H9 (cell line): ENCODE measurements around the gene ZNF341. TPM values are rescaled to one million over a fixed set of nuclear protein-coding genes. Genes with fewer than 3 reads are reported as not detected.

Experiments used
- DNase-seq: peaks from one replicate; pipeline ENCODE4 v3.0.0-alpha.2; 2017
- H2AFZ ChIP-seq: one replicate; pipeline ENCODE4 v1.6.1; 2013; ENCODE audit warnings: mild to moderate bottlenecking, low read length, control low read depth, moderate library complexity
- H2AK5ac ChIP-seq: 2 replicates; pipeline ENCODE4 v1.6.1; 2013; ENCODE audit warnings: low read length, control low read depth, mixed read lengths; ENCODE audit not compliant: insufficient read length
- H2BK120ac ChIP-seq: one replicate; pipeline ENCODE4 v1.6.1; 2013; ENCODE audit warnings: low read depth, mild to moderate bottlenecking, low read length, control low read depth, inconsistent platforms; ENCODE audit not compliant: poor library complexity, severe bottlenecking
- H2BK12ac ChIP-seq: 2 replicates; pipeline ENCODE4 v1.6.1; 2013; ENCODE audit warnings: low read length, control low read depth, mixed read lengths, low read depth; ENCODE audit not compliant: insufficient read length
- H2BK15ac ChIP-seq: 2 replicates; pipeline ENCODE4 v1.6.1; 2013; ENCODE audit warnings: low read depth, low read length, control low read depth
- H2BK20ac ChIP-seq: one replicate; pipeline ENCODE4 v1.6.1; 2013; ENCODE audit warnings: low read depth, mild to moderate bottlenecking, low read length, control low read depth, inconsistent platforms; ENCODE audit not compliant: poor library complexity, severe bottlenecking
- H2BK5ac ChIP-seq: 2 replicates; pipeline ENCODE4 v1.6.1; 2013; ENCODE audit warnings: low read length, control low read depth, mixed read lengths; ENCODE audit not compliant: insufficient read length
- H3K14ac ChIP-seq: 2 replicates; pipeline ENCODE4 v1.6.1; 2013; ENCODE audit warnings: low read length, control low read depth; ENCODE audit not compliant: insufficient read depth
- H3K18ac ChIP-seq: 2 replicates; pipeline ENCODE4 v1.6.1; 2013; ENCODE audit warnings: low read depth, mild to moderate bottlenecking, mixed read lengths, low read length, control low read depth; ENCODE audit not compliant: insufficient read length
- H3K23ac ChIP-seq: 2 replicates; pipeline ENCODE4 v1.6.1; 2013; ENCODE audit warnings: low read length, control low read depth, mixed read lengths, low read depth; ENCODE audit not compliant: insufficient read length
- H3K23me2 ChIP-seq: 2 replicates; pipeline ENCODE4 v1.6.1; 2013; ENCODE audit warnings: low read depth, mild to moderate bottlenecking, mixed read lengths, low read length, control low read depth; ENCODE audit not compliant: insufficient read length, poor library complexity, severe bottlenecking
- H3K27ac ChIP-seq: 2 replicates; pipeline ENCODE4 v1.5.1; 2013; ENCODE audit warnings: low read length, control low read depth, mixed read lengths, low read depth; ENCODE audit not compliant: insufficient read length
- H3K27me3 ChIP-seq: 2 replicates; pipeline ENCODE4 v1.6.1; 2013; ENCODE audit warnings: low read length, control low read depth, inconsistent platforms; ENCODE audit not compliant: insufficient read depth
- H3K4ac ChIP-seq: 2 replicates; pipeline ENCODE4 v1.6.1; 2013; ENCODE audit warnings: low read depth, mild to moderate bottlenecking, control low read depth, inconsistent platforms, low read length, moderate library complexity
- H3K4me1 ChIP-seq: 2 replicates; pipeline ENCODE4 v1.6.1; 2013; ENCODE audit warnings: low read length, control low read depth, inconsistent platforms; ENCODE audit not compliant: insufficient read depth
- H3K4me2 ChIP-seq: 2 replicates; pipeline ENCODE4 v1.6.1; 2013; ENCODE audit warnings: low read length, control low read depth, mixed read lengths; ENCODE audit not compliant: insufficient read length, insufficient read depth
- H3K56ac ChIP-seq: 2 replicates; pipeline ENCODE4 v1.6.1; 2013; ENCODE audit warnings: low read depth, mild to moderate bottlenecking, mixed read lengths, low read length, control low read depth; ENCODE audit not compliant: insufficient read length
- H3K79me1 ChIP-seq: 2 replicates; pipeline ENCODE4 v1.6.1; 2013; ENCODE audit warnings: low read depth, mild to moderate bottlenecking, moderate library complexity, low read length, control low read depth, inconsistent platforms; ENCODE audit not compliant: insufficient read depth, poor library complexity, severe bottlenecking
- H3K79me2 ChIP-seq: 2 replicates; pipeline ENCODE4 v1.6.1; 2013; ENCODE audit warnings: low read length, control low read depth, inconsistent platforms; ENCODE audit not compliant: insufficient read depth
- H3K9ac ChIP-seq: 2 replicates; pipeline ENCODE4 v1.6.1; 2013; ENCODE audit warnings: low read length, control low read depth, mixed read lengths; ENCODE audit not compliant: insufficient read length; ENCODE audit errors: extremely low read depth
- H3K9me3 ChIP-seq: one replicate; pipeline ENCODE4 v1.6.1; 2013; ENCODE audit warnings: low read depth, low read length, inconsistent platforms; ENCODE audit not compliant: control insufficient read depth
- H3T11ph ChIP-seq: one replicate; pipeline ENCODE4 v1.6.1; 2013; ENCODE audit warnings: mild to moderate bottlenecking, low read length, control low read depth, inconsistent platforms
- H4K20me1 ChIP-seq: one replicate; pipeline ENCODE4 v1.6.1; 2013; ENCODE audit not compliant: control insufficient read depth, insufficient read length, insufficient read depth
- H4K5ac ChIP-seq: 2 replicates; pipeline ENCODE4 v1.6.1; 2013; ENCODE audit warnings: low read depth, mild to moderate bottlenecking, mixed read lengths, low read length, control low read depth; ENCODE audit not compliant: insufficient read length
- H4K8ac ChIP-seq: replicated peaks from 2 replicates; pipeline ENCODE4 v1.6.1; 2013; ENCODE audit warnings: low read length, control low read depth, mixed read lengths, low read depth; ENCODE audit not compliant: insufficient read length
- H4K91ac ChIP-seq: 2 replicates; pipeline ENCODE4 v1.6.1; 2013; ENCODE audit warnings: low read depth, mild to moderate bottlenecking, moderate library complexity, mixed read lengths, low read length, control low read depth; ENCODE audit not compliant: insufficient read length
- H3K27ac Mint-ChIP-seq, 3 experiments: 2 replicates in 2 of 3; 3 replicates in 1 of 3; pipeline ENCODE4 v1.8.0; 2020 to 2021; ENCODE audit warnings: mixed read lengths in 3 of 3, mild to moderate bottlenecking in 1 of 3, moderate library complexity in 1 of 3
- H3K27me3 Mint-ChIP-seq: 2 replicates; pipeline ENCODE4 v1.8.0; 2021; ENCODE audit warnings: low read depth, mild to moderate bottlenecking, moderate library complexity, mixed read lengths
- H3K36me3 Mint-ChIP-seq, 3 experiments: 2 replicates in 2 of 3; 3 replicates in 1 of 3; pipeline ENCODE4 v1.8.0; 2020 to 2021; ENCODE audit warnings: low read depth in 3 of 3, mixed read lengths in 3 of 3; ENCODE audit not compliant: insufficient read depth in 1 of 3
- H3K4me1 Mint-ChIP-seq, 2 experiments: 2 replicates each; pipeline ENCODE4 v1.8.0; 2020; ENCODE audit warnings: mixed read lengths in 2 of 2
- H3K4me3 Mint-ChIP-seq, 2 experiments: 2 replicates in 1 of 2; 3 replicates in 1 of 2; pipeline ENCODE4 v1.8.0; 2020 to 2021; ENCODE audit warnings: mild to moderate bottlenecking in 2 of 2, mixed read lengths in 2 of 2, moderate library complexity in 1 of 2
- H3K9me3 Mint-ChIP-seq, 2 experiments: 2 replicates in 1 of 2; 3 replicates in 1 of 2; pipeline ENCODE4 v1.8.0; 2020; ENCODE audit warnings: mild to moderate bottlenecking in 2 of 2, mixed read lengths in 2 of 2, moderate library complexity in 1 of 2
- WGBS: extraction: QIAGEN DNeasy Blood & Tissue Kit; methylation state at CpG from one replicate; pipeline ENCODE4 v1.1.7; 2013; ENCODE audit warnings: missing lambda C conversion rate, low lambda C conversion rate, mixed read lengths; ENCODE audit not compliant: insufficient read length; ENCODE audit errors: extremely low coverage; 5-methylcytosine and 5-hydroxymethylcytosine counted together
- total RNA-seq: library from RNA; stranded (reverse); gene quantifications from 2 replicates; pipeline ENCODE4 v1.2.1, GENCODE V29; 2021
- TF ChIP-seq, protein P1 (sequence below): fragments of 200-600 bp; sonication (generic); conservative IDR thresholded peaks from 3 replicates; pipeline ENCODE4 v1.8.0; 2021; ENCODE audit warnings: antibody characterized with exemption, mild to moderate bottlenecking

ZNF341 gene
- total RNA-seq, 1 experiment from 2014 or later = 5.2 TPM

DNA sequence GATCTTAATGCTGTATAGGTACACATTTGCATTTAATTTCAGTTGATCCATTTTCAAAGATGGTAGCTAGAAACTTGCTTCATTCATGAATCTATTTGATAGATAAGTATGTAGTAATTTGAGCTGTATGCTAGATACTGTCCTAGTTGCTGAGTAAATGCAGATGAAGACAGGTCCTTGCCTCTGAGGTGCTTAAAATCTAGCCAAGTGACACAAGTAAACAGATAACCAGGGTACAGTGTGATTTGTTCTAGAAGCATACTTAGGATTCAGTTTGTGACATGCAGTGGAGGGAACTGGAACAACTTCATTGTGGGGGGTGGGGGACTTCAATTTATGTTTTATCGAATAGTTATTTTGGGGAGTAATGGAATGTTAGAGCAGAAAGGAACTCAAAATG lies 88.6 kb downstream of the ZNF341 start:
- H3K14ac ChIP-seq = no peak overlapping the region
- no peaks in the 10 kb centered on the region for H3K4me1 ChIP-seq
- no peak overlapping the region for H2AFZ ChIP-seq
- no peaks in the 10 kb centered on the region for H3K27me3 Mint-ChIP-seq
- no peak for DNase-seq
- H3K23me2 ChIP-seq = no peaks in the 10 kb centered on the region
- no peak overlapping the region for H3K56ac ChIP-seq
- H3K79me2 ChIP-seq = peaks cover 6% of the 10 kb centered on the region; the same call in 1 of the 2 replicates
- no peak overlapping the region for H3K4me2 ChIP-seq
- H3K27me3 ChIP-seq = no peaks in the 10 kb centered on the region
- H2BK120ac ChIP-seq = no peak overlapping the region
- no peak overlapping the region for H4K91ac ChIP-seq
- H3K9me3 ChIP-seq = no peaks in the 10 kb centered on the region
- H3K4ac ChIP-seq = no peak overlapping the region
- H3K9ac ChIP-seq = no peak overlapping the region
- H3K4me1 Mint-ChIP-seq = peaks cover 24 to 28% of the 10 kb centered on the region in 2 experiments
- H3K36me3 Mint-ChIP-seq = no peaks in the 10 kb centered on the region; a peak in 2 of 7 replicates
- H3T11ph ChIP-seq = no peak overlapping the region
- peak overlapping the region in 1 of 3 experiments; percentile 11; a peak in 2 of 7 replicates for H3K27ac Mint-ChIP-seq
- no peak overlapping the region for H2BK15ac ChIP-seq
- H3K18ac ChIP-seq = no peak overlapping the region
- WGBS = 100% methylated on average over 1 of the region's 1 CpG
- H3K23ac ChIP-seq = no peak overlapping the region
- no peaks in the 10 kb centered on the region for H4K20me1 ChIP-seq
- H4K5ac ChIP-seq = no peak overlapping the region
- no peak overlapping the region for H4K8ac ChIP-seq
- no peaks in the 10 kb centered on the region for H3K9me3 Mint-ChIP-seq
- H2BK12ac ChIP-seq = no peak overlapping the region
- H3K27ac ChIP-seq = no peak overlapping the region
- H2AK5ac ChIP-seq = no peak overlapping the region
- H2BK20ac ChIP-seq = no peak overlapping the region
- TF ChIP-seq, protein P1, sequence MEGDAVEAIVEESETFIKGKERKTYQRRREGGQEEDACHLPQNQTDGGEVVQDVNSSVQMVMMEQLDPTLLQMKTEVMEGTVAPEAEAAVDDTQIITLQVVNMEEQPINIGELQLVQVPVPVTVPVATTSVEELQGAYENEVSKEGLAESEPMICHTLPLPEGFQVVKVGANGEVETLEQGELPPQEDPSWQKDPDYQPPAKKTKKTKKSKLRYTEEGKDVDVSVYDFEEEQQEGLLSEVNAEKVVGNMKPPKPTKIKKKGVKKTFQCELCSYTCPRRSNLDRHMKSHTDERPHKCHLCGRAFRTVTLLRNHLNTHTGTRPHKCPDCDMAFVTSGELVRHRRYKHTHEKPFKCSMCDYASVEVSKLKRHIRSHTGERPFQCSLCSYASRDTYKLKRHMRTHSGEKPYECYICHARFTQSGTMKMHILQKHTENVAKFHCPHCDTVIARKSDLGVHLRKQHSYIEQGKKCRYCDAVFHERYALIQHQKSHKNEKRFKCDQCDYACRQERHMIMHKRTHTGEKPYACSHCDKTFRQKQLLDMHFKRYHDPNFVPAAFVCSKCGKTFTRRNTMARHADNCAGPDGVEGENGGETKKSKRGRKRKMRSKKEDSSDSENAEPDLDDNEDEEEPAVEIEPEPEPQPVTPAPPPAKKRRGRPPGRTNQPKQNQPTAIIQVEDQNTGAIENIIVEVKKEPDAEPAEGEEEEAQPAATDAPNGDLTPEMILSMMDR = no peak
- peaks cover 4% of the 10 kb centered on the region for H3K79me1 ChIP-seq
- no peak overlapping the region for H2BK5ac ChIP-seq
- H3K4me3 Mint-ChIP-seq = no peak overlapping the region
